GM12878 (cell line): ENCODE results near the gene PPRC1.

Source experiments
- BACH1 ChIP-seq: fragments of 450-650 bp; IDR thresholded peaks from 2 replicates; pipeline ENCODE4 v1.6.1; 2017; ENCODE audit warnings: mild to moderate bottlenecking, borderline replicate concordance
- CTCF ChIP-seq, 3 experiments: IDR thresholded peaks in 2 of 3; conservative IDR thresholded peaks in 1 of 3; 2 replicates each; pipeline ENCODE4 v1.5.1; 2011; ENCODE audit warnings: low read depth in 3 of 3, low read length in 3 of 3, mild to moderate bottlenecking in 3 of 3, control low read depth in 2 of 3, moderate library complexity in 2 of 3, inconsistent platforms in 1 of 3, mixed read lengths in 1 of 3; ENCODE audit not compliant: control insufficient read depth in 2 of 3, insufficient read depth in 1 of 3; ENCODE audit errors: extremely low read depth in 1 of 3
- E2F4 ChIP-seq: IDR thresholded peaks from 2 replicates; pipeline ENCODE4 v1.6.1; 2012; ENCODE audit warnings: low read depth, low read length, improper control_type of control experiment
- E2F8 ChIP-seq: fragments of 450-650 bp; IDR thresholded peaks from 2 replicates; pipeline ENCODE4 v1.6.1; 2018; ENCODE audit warnings: mild to moderate bottlenecking, low read depth, moderate library complexity; ENCODE audit not compliant: partially characterized antibody
- MYC ChIP-seq: IDR thresholded peaks from 2 replicates; pipeline ENCODE4 v1.6.1; 2011; ENCODE audit warnings: mild to moderate bottlenecking, low read length, moderate library complexity, inconsistent platforms; ENCODE audit not compliant: insufficient read depth, insufficient replicate concordance, insufficient read length, severe bottlenecking
- PML ChIP-seq: IDR thresholded peaks from 2 replicates; pipeline ENCODE4 v1.6.1; 2012; ENCODE audit warnings: low read length, inconsistent platforms
- TCF7 ChIP-seq: IDR thresholded peaks from 2 replicates; pipeline ENCODE4 v1.6.1; 2014; ENCODE audit warnings: antibody characterized with exemption, borderline replicate concordance

GRCh38 chr10:102153093-102153620 lies 20.3 kb downstream of the PPRC1 start:
- TF ChIP-seq E2F8 = no peak
- no peak for TF ChIP-seq CTCF (IDR thresholded peaks at IDR 0.05 in 2 of 3, conservative IDR thresholded peaks at IDR 0.05 in 1 of 3; ENCODE audit: control insufficient read depth in 2 of 3, extremely low read depth in 1 of 3, insufficient read depth in 1 of 3, low read depth in 3 of 3, low read length in 3 of 3)
- no peak for TF ChIP-seq PML
- TF ChIP-seq TCF7 = no peak
- TF ChIP-seq E2F4 = no peak
- TF ChIP-seq BACH1 = no peak
- no peak for TF ChIP-seq MYC
